Mesendoderm (in vitro differentiated cells): ENCODE measurements around the gene HMOX1. TPM values are rescaled to one million over a fixed set of nuclear protein-coding genes. Genes with fewer than 3 reads are reported as not detected.
A peak's percentile ranks its signal among the peaks of the same experiment; 100 is the strongest.

Experiments
- DNase-seq: peaks from one replicate; pipeline ENCODE4 v3.0.0; 2013
- H2AK5ac ChIP-seq: 2 replicates; pipeline ENCODE4 v1.6.1; 2013; ENCODE audit warnings: low read length, inconsistent platforms
- H2BK120ac ChIP-seq: 2 replicates; pipeline ENCODE4 v1.6.1; 2013; ENCODE audit warnings: low read depth, mild to moderate bottlenecking, low read length, moderate library complexity, mixed read lengths
- H2BK15ac ChIP-seq: replicated peaks from 2 replicates; pipeline ENCODE4 v1.6.1; 2013; ENCODE audit warnings: low read depth, mild to moderate bottlenecking, moderate library complexity
- H2BK5ac ChIP-seq: 2 replicates; pipeline ENCODE4 v1.6.1; 2013; ENCODE audit warnings: low read length, inconsistent platforms
- H3K18ac ChIP-seq: 2 replicates; pipeline ENCODE4 v1.6.1; 2013; ENCODE audit warnings: mild to moderate bottlenecking, low read length, mixed read lengths
- H3K23ac ChIP-seq: one replicate; pipeline ENCODE4 v1.6.1; 2013; ENCODE audit warnings: low read length
- H3K27ac ChIP-seq: 2 replicates; pipeline ENCODE4 v1.5.1; 2013; ENCODE audit warnings: low read depth, mild to moderate bottlenecking, inconsistent platforms, low read length, moderate library complexity
- H3K27me3 ChIP-seq: 2 replicates; pipeline ENCODE4 v1.6.1; 2013; ENCODE audit warnings: low read length, control low read depth, mild to moderate bottlenecking, inconsistent platforms; ENCODE audit not compliant: insufficient read depth, poor library complexity
- H3K36me3 ChIP-seq: 2 replicates; pipeline ENCODE4 v1.6.1; 2013; ENCODE audit warnings: low read length, inconsistent platforms; ENCODE audit not compliant: control insufficient read depth, insufficient read depth
- H3K4ac ChIP-seq: one replicate; pipeline ENCODE4 v1.6.1; 2013; ENCODE audit warnings: low read depth, mild to moderate bottlenecking, low read length, moderate library complexity
- H3K4me1 ChIP-seq: 2 replicates; pipeline ENCODE4 v1.6.1; 2013; ENCODE audit warnings: low read depth, low read length, inconsistent platforms; ENCODE audit not compliant: control insufficient read depth
- H3K4me2 ChIP-seq: 2 replicates; pipeline ENCODE4 v1.6.1; 2013; ENCODE audit warnings: low read length
- H3K4me3 ChIP-seq: 2 replicates; pipeline ENCODE4 v1.5.1; 2013; ENCODE audit warnings: mild to moderate bottlenecking, low read length
- H3K56ac ChIP-seq: one replicate; pipeline ENCODE4 v1.6.1; 2013; ENCODE audit warnings: low read length
- H3K79me1 ChIP-seq: 2 replicates; pipeline ENCODE4 v1.6.1; 2013; ENCODE audit warnings: low read length, inconsistent platforms
- H3K79me2 ChIP-seq: 2 replicates; pipeline ENCODE4 v1.6.1; 2013; ENCODE audit warnings: mild to moderate bottlenecking, low read length; ENCODE audit not compliant: control insufficient read depth, insufficient read depth
- H3K9ac ChIP-seq: 2 replicates; pipeline ENCODE4 v1.6.1; 2013; ENCODE audit warnings: low read length, inconsistent platforms
- H4K5ac ChIP-seq: one replicate; pipeline ENCODE4 v1.6.1; 2013; ENCODE audit warnings: low read length
- H4K8ac ChIP-seq: one replicate; pipeline ENCODE4 v1.6.1; 2013; ENCODE audit warnings: low read depth, mild to moderate bottlenecking, control low read depth, low read length, moderate library complexity
- WGBS: extraction: QIAGEN DNeasy Blood & Tissue Kit; methylation state at CpG from one replicate; pipeline ENCODE4 v1.1.7; 2013; ENCODE audit warnings: low lambda C conversion rate, missing lambda C conversion rate; ENCODE audit not compliant: insufficient coverage; ENCODE audit errors: extremely low coverage; 5-methylcytosine and 5-hydroxymethylcytosine counted together
- polyA plus RNA-seq, 2 experiments: library from polyadenylated mRNA; stranded (reverse); fragments of 200-250 nt; gene quantifications; one replicate each; pipeline ENCODE4 v1.2.3, GENCODE V29; 2013

HMOX1 gene, protein sequence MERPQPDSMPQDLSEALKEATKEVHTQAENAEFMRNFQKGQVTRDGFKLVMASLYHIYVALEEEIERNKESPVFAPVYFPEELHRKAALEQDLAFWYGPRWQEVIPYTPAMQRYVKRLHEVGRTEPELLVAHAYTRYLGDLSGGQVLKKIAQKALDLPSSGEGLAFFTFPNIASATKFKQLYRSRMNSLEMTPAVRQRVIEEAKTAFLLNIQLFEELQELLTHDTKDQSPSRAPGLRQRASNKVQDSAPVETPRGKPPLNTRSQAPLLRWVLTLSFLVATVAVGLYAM
- polyA plus RNA-seq (2013, experiment 1 of 2), result 10.1 TPM
- 11.1 TPM for polyA plus RNA-seq (2013, experiment 2 of 2)

DNA sequence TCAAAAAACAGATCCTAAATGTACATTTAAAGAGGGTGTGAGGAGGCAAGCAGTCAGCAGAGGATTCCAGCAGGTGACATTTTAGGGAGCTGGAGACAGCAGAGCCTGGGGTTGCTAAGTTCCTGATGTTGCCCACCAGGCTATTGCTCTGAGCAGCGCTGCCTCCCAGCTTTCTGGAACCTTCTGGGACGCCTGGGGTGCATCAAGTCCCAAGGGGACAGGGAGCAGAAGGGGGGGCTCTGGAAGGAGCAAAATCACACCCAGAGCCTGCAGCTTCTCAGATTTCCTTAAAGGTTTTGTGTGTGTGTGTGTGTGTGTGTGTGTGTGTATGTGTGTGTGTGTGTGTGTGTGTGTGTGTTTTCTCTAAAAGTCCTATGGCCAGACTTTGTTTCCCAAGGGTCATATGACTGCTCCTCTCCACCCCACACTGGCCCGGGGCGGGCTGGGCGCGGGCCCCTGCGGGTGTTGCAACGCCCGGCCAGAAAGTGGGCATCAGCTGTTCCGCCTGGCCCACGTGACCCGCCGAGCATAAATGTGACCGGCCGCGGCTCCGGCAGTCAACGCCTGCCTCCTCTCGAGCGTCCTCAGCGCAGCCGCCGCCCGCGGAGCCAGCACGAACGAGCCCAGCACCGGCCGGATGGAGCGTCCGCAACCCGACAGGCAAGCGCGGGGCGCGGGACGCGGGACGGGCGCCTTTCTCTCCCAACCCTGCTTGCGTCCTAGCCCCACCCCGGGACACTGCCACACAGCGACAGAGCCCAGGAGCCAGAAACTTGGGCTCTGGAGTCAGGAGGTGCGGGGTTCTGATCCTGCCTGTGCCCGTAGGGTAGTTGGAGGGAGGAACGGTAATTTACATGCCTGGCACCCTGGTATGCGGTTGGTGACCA is at the start of gene HMOX1:
TSS of gene HMOX1 (plus strand) at position 560 of the 887 bp plus-strand sequence. CDS start at position 638, 78 bp downstream.
- Histone ChIP-seq H3K36me3 (no peaks in the 10 kb centered on the region), H3K4me3 (peak within 1 kb of the TSS; percentile 41), H3K27ac (no peak within 1 kb of the TSS), H3K4ac (peak within 1 kb of the TSS; percentile 39), H2BK15ac (no peak within 1 kb of the TSS), H3K4me2 (peak within 1 kb of the TSS; percentile 86), H3K23ac (no peak within 1 kb of the TSS), H3K18ac (peak within 1 kb of the TSS; percentile 42), H3K9ac (peak within 1 kb of the TSS; percentile 76), H2BK120ac (no peak within 1 kb of the TSS), H2AK5ac (peak within 1 kb of the TSS; percentile 80), H3K79me2 (no peaks in the 10 kb centered on the region), H2BK5ac (no peak within 1 kb of the TSS), H3K56ac (peak within 1 kb of the TSS; percentile 90), H3K27me3 (no peaks in the 10 kb centered on the region), H3K4me1 (peaks cover 14% of the 10 kb centered on the region), H4K8ac (no peak within 1 kb of the TSS), H4K5ac (no peak within 1 kb of the TSS), H3K79me1 (no peaks in the 10 kb centered on the region)
- WGBS, result no CpG with 5 or more reads among the region's 47 CpGs
- peak; percentile 84 for DNase-seq

DNA sequence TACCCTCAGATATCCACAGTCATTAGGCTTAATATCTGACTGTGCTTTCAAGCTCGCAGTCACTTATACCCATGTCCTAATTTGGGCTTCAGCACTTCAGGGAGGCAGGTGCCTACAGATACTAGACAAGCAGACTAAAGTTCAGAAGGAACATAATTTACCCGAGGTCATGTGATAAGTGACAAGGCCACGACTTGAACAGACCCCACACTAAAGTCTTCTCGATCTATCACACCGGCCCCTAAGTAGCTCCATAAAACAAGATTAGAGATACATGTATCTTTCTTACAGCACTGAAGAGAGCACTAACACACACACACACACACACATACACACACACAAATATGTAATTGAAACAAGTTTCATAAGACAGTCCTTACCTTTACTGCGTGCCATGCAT is 48.6 kb upstream of the HMOX1 start:
- no peaks in the 10 kb centered on the region for H3K4me1 ChIP-seq
- no CpG with 5 or more reads among the region's 6 CpGs for WGBS
- H3K79me1 ChIP-seq, result no peaks in the 10 kb centered on the region
- no peak overlapping the region for H4K8ac ChIP-seq
- no peak overlapping the region for H3K18ac ChIP-seq
- no peak overlapping the region for H2BK120ac ChIP-seq
- no peak overlapping the region for H2BK15ac ChIP-seq
- H3K4me2 ChIP-seq, result no peak overlapping the region
- no peak overlapping the region for H3K4ac ChIP-seq
- H3K79me2 ChIP-seq, result no peaks in the 10 kb centered on the region
- no peak for DNase-seq
- no peak overlapping the region for H3K9ac ChIP-seq
- no peak overlapping the region for H3K56ac ChIP-seq
- H3K23ac ChIP-seq, result no peak overlapping the region
- peaks cover 4% of the 10 kb centered on the region for H3K36me3 ChIP-seq
- no peak overlapping the region for H4K5ac ChIP-seq
- no peak overlapping the region for H3K4me3 ChIP-seq
- no peak overlapping the region for H3K27ac ChIP-seq
- H3K27me3 ChIP-seq, result no peaks in the 10 kb centered on the region
- H2BK5ac ChIP-seq, result no peak overlapping the region
- H2AK5ac ChIP-seq, result no peak overlapping the region

DNA sequence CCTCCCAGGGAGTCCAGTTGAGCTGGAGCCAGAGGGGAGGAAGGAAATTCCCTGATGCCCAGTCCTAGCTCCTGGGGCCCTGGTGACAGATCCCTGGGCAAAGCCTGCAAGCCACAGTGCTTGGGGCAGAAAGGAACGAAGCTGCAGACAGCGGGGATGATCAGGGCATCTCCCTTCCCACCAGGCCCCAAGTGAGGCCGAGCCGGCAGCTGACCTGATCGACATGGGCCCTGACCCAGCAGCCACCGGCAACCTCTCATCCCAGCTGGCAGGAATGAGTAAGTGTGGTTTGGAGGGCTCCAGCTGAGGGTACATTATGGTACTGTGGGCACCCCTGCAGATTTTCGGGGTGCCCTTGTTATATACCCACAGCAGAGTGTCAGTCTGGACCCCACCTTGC is 47.7 kb upstream of the HMOX1 start:
- Histone ChIP-seq H3K4me2 (no peak overlapping the region), H3K4me3 (no peak overlapping the region), H4K5ac (no peak overlapping the region), H3K79me1 (no peaks in the 10 kb centered on the region), H3K27me3 (no peaks in the 10 kb centered on the region), H2BK5ac (no peak overlapping the region), H4K8ac (no peak overlapping the region), H3K23ac (no peak overlapping the region), H3K56ac (no peak overlapping the region), H2AK5ac (no peak overlapping the region), H2BK120ac (no peak overlapping the region), H3K27ac (no peak overlapping the region), H2BK15ac (no peak overlapping the region), H3K79me2 (no peaks in the 10 kb centered on the region), H3K18ac (no peak overlapping the region), H3K36me3 (peaks cover 4% of the 10 kb centered on the region), H3K4ac (no peak overlapping the region), H3K9ac (no peak overlapping the region), H3K4me1 (no peaks in the 10 kb centered on the region)
- no peak for DNase-seq
- WGBS, result no CpG with 5 or more reads among the region's 7 CpGs

DNA sequence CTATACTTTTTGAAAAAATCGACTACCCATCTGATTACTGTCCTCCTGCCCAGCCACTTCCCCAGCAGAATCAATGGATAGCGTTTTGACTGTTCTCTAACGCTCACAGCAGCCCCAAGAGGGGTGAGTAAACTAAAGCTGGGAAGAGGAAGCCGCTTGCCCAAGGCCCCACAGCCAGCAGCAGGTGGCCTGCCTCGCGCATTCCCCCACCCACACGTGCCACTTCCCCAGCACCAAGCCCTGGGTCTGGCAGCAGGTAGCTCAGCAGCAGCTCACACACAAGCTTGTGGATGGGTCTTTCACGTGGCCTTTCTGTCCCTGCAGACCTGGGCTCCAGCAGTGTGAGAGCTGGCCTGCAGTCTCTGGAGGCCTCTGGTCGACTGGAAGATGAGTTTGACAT is 46.9 kb upstream of the HMOX1 start:
- WGBS, result no CpG with 5 or more reads among the region's 9 CpGs
- H4K8ac ChIP-seq, result no peak overlapping the region

DNA sequence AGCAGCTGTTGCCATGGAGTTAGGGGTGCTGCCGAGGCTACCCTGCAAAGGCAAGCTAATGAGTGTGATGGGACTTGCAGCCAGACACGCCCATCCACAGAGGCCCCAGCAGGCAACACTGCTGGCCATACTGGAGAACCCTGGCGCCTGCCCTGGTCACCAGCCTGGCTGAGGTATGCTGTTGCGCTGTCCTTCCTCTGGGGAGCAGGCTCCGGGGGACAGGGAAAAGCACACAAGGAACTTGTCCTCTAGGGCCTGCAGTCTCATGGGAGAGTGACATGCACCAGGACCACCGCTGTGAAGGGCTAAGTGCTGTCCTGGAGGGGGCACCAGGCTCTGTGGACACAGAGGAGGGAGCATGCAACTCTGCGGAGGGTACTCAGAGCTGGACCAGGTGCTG is 45.4 kb upstream of the HMOX1 start:
- Histone ChIP-seq H3K4me3 (no peak overlapping the region), H3K27ac (no peak overlapping the region)

More for the DNA sequence above, 46.9 kb upstream of the HMOX1 start:
- H3K79me2 ChIP-seq, result no peaks in the 10 kb centered on the region
- no peak overlapping the region for H4K5ac ChIP-seq
- H3K9ac ChIP-seq, result no peak overlapping the region
- H3K18ac ChIP-seq, result no peak overlapping the region
- peaks cover 4% of the 10 kb centered on the region for H3K36me3 ChIP-seq
- H3K27me3 ChIP-seq, result no peaks in the 10 kb centered on the region
- H3K4me3 ChIP-seq, result no peak overlapping the region
- H3K27ac ChIP-seq, result no peak overlapping the region
- DNase-seq, result no peak
- no peak overlapping the region for H3K4ac ChIP-seq
- no peak overlapping the region for H3K23ac ChIP-seq
- no peaks in the 10 kb centered on the region for H3K79me1 ChIP-seq
- no peak overlapping the region for H2BK120ac ChIP-seq
- H3K56ac ChIP-seq, result no peak overlapping the region
- no peak overlapping the region for H2BK15ac ChIP-seq
- H2BK5ac ChIP-seq, result no peak overlapping the region
- H3K4me1 ChIP-seq, result no peaks in the 10 kb centered on the region
- no peak overlapping the region for H3K4me2 ChIP-seq
- H2AK5ac ChIP-seq, result no peak overlapping the region

More for the DNA sequence above, 45.4 kb upstream of the HMOX1 start:
- H4K5ac ChIP-seq, result no peak overlapping the region
- H4K8ac ChIP-seq, result no peak overlapping the region
- no peaks in the 10 kb centered on the region for H3K79me1 ChIP-seq
- no CpG with 5 or more reads among the region's 7 CpGs for WGBS
- no peak overlapping the region for H2BK120ac ChIP-seq
- H3K4me2 ChIP-seq, result no peak overlapping the region
- H3K56ac ChIP-seq, result no peak overlapping the region
- H3K18ac ChIP-seq, result no peak overlapping the region
- no peaks in the 10 kb centered on the region for H3K27me3 ChIP-seq
- H3K79me2 ChIP-seq, result no peaks in the 10 kb centered on the region
- H2AK5ac ChIP-seq, result no peak overlapping the region
- H3K36me3 ChIP-seq, result peaks cover 4% of the 10 kb centered on the region
- no peak overlapping the region for H2BK5ac ChIP-seq
- H3K4ac ChIP-seq, result no peak overlapping the region
- no peak overlapping the region for H3K23ac ChIP-seq
- no peak overlapping the region for H2BK15ac ChIP-seq
- DNase-seq, result no peak
- no peak overlapping the region for H3K9ac ChIP-seq
- H3K4me1 ChIP-seq, result no peaks in the 10 kb centered on the region
